Lower leg skin (tissue), 4 donors: ENCODE data around the gene SLC6A5. TPM values are rescaled to one million over a fixed set of nuclear protein-coding genes. Genes with fewer than 3 reads are reported as not detected.

Experiments used
- DNase-seq, 2 donors: peaks; one replicate each; pipeline ENCODE4 v3.0.0-alpha.2; 2019; ENCODE audit warnings: low spot score in 2 of 2
- H3K4me3 ChIP-seq: fragments of 200-600 bp; sonication (generic); 2 replicates; pipeline ENCODE4 v1.5.1; 2017; ENCODE audit warnings: mild to moderate bottlenecking, low read depth; ENCODE audit not compliant: poor library complexity, severe bottlenecking
- CTCF ChIP-seq, 3 donors: fragments of 450-650 bp; IDR thresholded peaks; one replicate each; pipeline ENCODE4 v1.5.1; 2016; ENCODE audit warnings: antibody characterized with exemption in 3 of 3, mild to moderate bottlenecking in 3 of 3, moderate library complexity in 2 of 3
- POLR2A ChIP-seq, 2 donors: fragments of 450-650 bp; IDR thresholded peaks; one replicate each; pipeline ENCODE4 v1.6.1; 2016 to 2017; ENCODE audit warnings: antibody characterized with exemption in 2 of 2, mild to moderate bottlenecking in 1 of 2, moderate library complexity in 1 of 2
- WGBS, 2 donors: methylation state at CpG; one replicate each; pipeline ENCODE4 v1.1.5; 2018; 5-methylcytosine and 5-hydroxymethylcytosine counted together
- intact Hi-C: fragments of 100-400 bp; cut with DNase I; formaldehyde crosslinking; loops from one replicate; pipeline ENCODE4 v1.15.0; 2023; ENCODE audit warnings: low total_unique reads
- total RNA-seq, 4 donors: library from RNA; depleted of rRNA; stranded (reverse); fragments of >200 nt; gene quantifications; one replicate each; pipeline ENCODE4 v1.1.0, GENCODE V29; 2016

Gene SLC6A5
- total RNA-seq, 4 donors from 2014 or later, result not detected

- no peak for TF ChIP-seq POLR2A (IDR thresholded peaks at IDR 0.05)
- TF ChIP-seq CTCF (IDR thresholded peaks at IDR 0.05), result no peak
- intact Hi-C loops, result no loop called here
- no peak within 1 kb of the TSS for H3K4me3 ChIP-seq
- 1% methylated on average over 27 to 69 of the region's 93 CpGs for WGBS, 2 donors
- DNase-seq, result no peak
Measured at GRCh38 chr11:20668844-20669819, 69.7 kb downstream of the SLC6A5 start, which contains the start of gene NELL1. Gene NELL1, plus strand, starts transcription at chr11:20669586.

- H3K4me3 ChIP-seq, result no peak overlapping the region
- 2% methylated on average over 48 to 60 of the region's 60 CpGs for WGBS, 2 donors
- intact Hi-C loops, result no loop called here
- DNase-seq, result no peak
- TF ChIP-seq POLR2A (IDR thresholded peaks at IDR 0.05), result no peak
- no peak for TF ChIP-seq CTCF (IDR thresholded peaks at IDR 0.05)
Measured at GRCh38 chr11:20669820-20670684, 70.6 kb downstream of the SLC6A5 start.

GRCh38 chr11:20670932-20671403 is 71.6 kb downstream of the SLC6A5 start:
- TF ChIP-seq POLR2A (IDR thresholded peaks at IDR 0.05), result no peak
- TF ChIP-seq CTCF (IDR thresholded peaks at IDR 0.05), result no peak
- DNase-seq, result no peak
- H3K4me3 ChIP-seq, result no peak overlapping the region
- WGBS, 2 donors, result 6 to 11% methylated on average over 21 of the region's 21 CpGs
- intact Hi-C loops, result no loop called here

- TF ChIP-seq CTCF (IDR thresholded peaks at IDR 0.05) (no peak), POLR2A (IDR thresholded peaks at IDR 0.05) (no peak)
- no peak for DNase-seq
- intact Hi-C loops, result no loop called here
- 19 to 39% methylated on average over 6 of the region's 6 CpGs for WGBS, 2 donors
- no peak overlapping the region for H3K4me3 ChIP-seq
Measured at GRCh38 chr11:20671856-20672546, 72.6 kb downstream of the SLC6A5 start.

GRCh38 chr11:20672575-20672974 is 73.2 kb downstream of the SLC6A5 start:
- intact Hi-C loops, result no loop called here
- TF ChIP-seq POLR2A (IDR thresholded peaks at IDR 0.05) (no peak), CTCF (IDR thresholded peaks at IDR 0.05) (no peak)
- DNase-seq, result no peak
- WGBS, 2 donors, result 18 to 24% methylated on average over 2 of the region's 2 CpGs
- no peak overlapping the region for H3K4me3 ChIP-seq
